HEK293 (cell line): ENCODE data around the gene EXOSC7.

Source experiments
- CTCF ChIA-PET: fragments of 350-600 bp; formaldehyde crosslinking; extraction: SDS; loops from one replicate; lab custom pipeline; 2021; ENCODE audit warnings: antibody characterized with exemption; lab: Yijun Ruan, JAX
- POLR2A ChIA-PET: fragments of 300-600 bp; formaldehyde crosslinking; extraction: SDS; loops from one replicate; lab custom pipeline; 2020; ENCODE audit warnings: antibody characterized with exemption, inconsistent platforms; lab: Yijun Ruan, JAX
- H3K27ac ChIP-seq: fragments of 200-500 bp; sonication (Bioruptor generic); 2 replicates; pipeline ENCODE4 v1.5.1; 2014; ENCODE audit warnings: low read depth, low read length, control low read depth, inconsistent platforms; ENCODE audit errors: extremely low read depth
- H3K36me3 ChIP-seq, 2 experiments: fragments of 200-500 bp in 1 of 2; sonication (Bioruptor generic) in 1 of 2; 1 replicate in 1 of 2; 2 replicates in 1 of 2; pipeline ENCODE4 v1.5.1; 2014 to 2017; ENCODE audit warnings: inconsistent platforms in 2 of 2, low read length in 2 of 2; ENCODE audit not compliant: control insufficient read depth in 2 of 2, insufficient read depth in 1 of 2
- H3K4me1 ChIP-seq: fragments of 200-500 bp; sonication (Bioruptor generic); 2 replicates; pipeline ENCODE4 v1.5.1; 2014; ENCODE audit warnings: mild to moderate bottlenecking, low read length, inconsistent platforms; ENCODE audit not compliant: control insufficient read depth, insufficient read depth
- H3K4me3 ChIP-seq: 2 replicates; pipeline ENCODE4 v1.5.1; 2011; ENCODE audit warnings: low read depth, mild to moderate bottlenecking, control low read depth, low read length, moderate library complexity
- H3K9me3 ChIP-seq: fragments of 200-500 bp; sonication (Bioruptor generic); 2 replicates; pipeline ENCODE4 v1.5.1; 2014; ENCODE audit warnings: low read depth, low read length, inconsistent platforms; ENCODE audit not compliant: control insufficient read depth, insufficient read depth
- FEZF1 ChIP-seq: fragments of 450-650 bp; formaldehyde crosslinking; IDR thresholded peaks from 2 replicates; pipeline ENCODE4 v1.5.1; 2016; ENCODE audit warnings: missing biosample characterization, missing genetic modification characterization
- GLI4 ChIP-seq: fragments of 450-650 bp; formaldehyde crosslinking; IDR thresholded peaks from 2 replicates; pipeline ENCODE4 v1.5.1; 2016; ENCODE audit warnings: missing biosample characterization, missing genetic modification characterization
- IKZF3 ChIP-seq: fragments of 450-650 bp; IDR thresholded peaks from 2 replicates; pipeline ENCODE4 v1.5.0; 2018; ENCODE audit warnings: missing biosample characterization, mild to moderate bottlenecking, missing genetic modification characterization, moderate library complexity
- OVOL3 ChIP-seq: fragments of 450-650 bp; formaldehyde crosslinking; IDR thresholded peaks from 2 replicates; pipeline ENCODE4 v1.5.1; 2016; ENCODE audit warnings: missing biosample characterization, missing genetic modification characterization
- PRDM4 ChIP-seq: fragments of 450-650 bp; formaldehyde crosslinking; IDR thresholded peaks from 2 replicates; pipeline ENCODE4 v1.5.1; 2017; ENCODE audit warnings: missing biosample characterization, missing genetic modification characterization
- PRDM6 ChIP-seq: fragments of 450-650 bp; formaldehyde crosslinking; IDR thresholded peaks from 2 replicates; pipeline ENCODE4 v1.5.1; 2017; ENCODE audit warnings: missing biosample characterization, missing genetic modification characterization
- SCRT2 ChIP-seq: fragments of 450-650 bp; formaldehyde crosslinking; IDR thresholded peaks from 2 replicates; pipeline ENCODE4 v1.5.1; 2016; ENCODE audit warnings: missing biosample characterization, missing genetic modification characterization
- ZBTB49 ChIP-seq: fragments of 450-650 bp; formaldehyde crosslinking; IDR thresholded peaks from 2 replicates; pipeline ENCODE4 v1.5.1; 2016; ENCODE audit warnings: missing biosample characterization, missing genetic modification characterization, low read depth
- ZBTB6 ChIP-seq: fragments of 450-650 bp; formaldehyde crosslinking; IDR thresholded peaks from 2 replicates; pipeline ENCODE4 v1.5.1; 2017; ENCODE audit warnings: missing biosample characterization, missing genetic modification characterization
- ZFHX2 ChIP-seq: fragments of 450-650 bp; formaldehyde crosslinking; conservative IDR thresholded peaks from 2 replicates; pipeline ENCODE4 v1.5.1; 2016; ENCODE audit warnings: missing biosample characterization, missing genetic modification characterization
- ZNF175 ChIP-seq: fragments of 450-650 bp; formaldehyde crosslinking; IDR thresholded peaks from 2 replicates; pipeline ENCODE4 v1.5.1; 2016; ENCODE audit warnings: missing biosample characterization, missing genetic modification characterization
- ZNF214 ChIP-seq: fragments of 450-650 bp; formaldehyde crosslinking; IDR thresholded peaks from 2 replicates; pipeline ENCODE4 v1.5.1; 2017; ENCODE audit warnings: missing biosample characterization, mild to moderate bottlenecking, missing genetic modification characterization, borderline replicate concordance
- ZNF248 ChIP-seq: fragments of 450-650 bp; formaldehyde crosslinking; IDR thresholded peaks from 2 replicates; pipeline ENCODE4 v1.5.1; 2017; ENCODE audit warnings: missing biosample characterization, missing genetic modification characterization
- ZNF274 ChIP-seq, 2 experiments: fragments of 200-500 bp in 1 of 2; fragments of 450-650 bp in 1 of 2; sonication (Bioruptor generic) in 1 of 2; formaldehyde crosslinking in 1 of 2; IDR thresholded peaks; 2 replicates each; pipeline versions ENCODE4 v1.5.1 to v1.6.1; 2014 to 2016; ENCODE audit warnings: borderline replicate concordance in 1 of 2, inconsistent platforms in 1 of 2, low read length in 1 of 2, missing biosample characterization in 1 of 2, missing genetic modification characterization in 1 of 2
- ZNF292 ChIP-seq: fragments of 450-650 bp; formaldehyde crosslinking; IDR thresholded peaks from 2 replicates; pipeline ENCODE4 v1.5.1; 2016; ENCODE audit warnings: low read depth, missing biosample characterization, missing genetic modification characterization, borderline replicate concordance
- ZNF335 ChIP-seq: fragments of 450-650 bp; formaldehyde crosslinking; conservative IDR thresholded peaks from 2 replicates; pipeline ENCODE4 v1.5.1; 2016; ENCODE audit warnings: missing biosample characterization, missing genetic modification characterization
- ZNF350 ChIP-seq: fragments of 450-650 bp; formaldehyde crosslinking; IDR thresholded peaks from 2 replicates; pipeline ENCODE4 v1.5.0; 2017; ENCODE audit warnings: missing biosample characterization, mild to moderate bottlenecking, missing genetic modification characterization
- ZNF394 ChIP-seq: fragments of 450-650 bp; formaldehyde crosslinking; IDR thresholded peaks from 2 replicates; pipeline ENCODE4 v1.5.1; 2016; ENCODE audit warnings: missing biosample characterization, missing genetic modification characterization, mild to moderate bottlenecking, moderate library complexity, borderline replicate concordance
- ZNF426 ChIP-seq: fragments of 450-650 bp; formaldehyde crosslinking; IDR thresholded peaks from 2 replicates; pipeline ENCODE4 v1.5.1; 2017; ENCODE audit warnings: missing biosample characterization, missing genetic modification characterization, mild to moderate bottlenecking, inconsistent platforms, moderate library complexity
- ZNF529 ChIP-seq: fragments of 450-650 bp; formaldehyde crosslinking; IDR thresholded peaks from 2 replicates; pipeline ENCODE4 v1.5.1; 2017; ENCODE audit warnings: missing genetic modification characterization, missing biosample characterization; ENCODE audit not compliant: insufficient replicate concordance
- ZNF548 ChIP-seq: fragments of 450-650 bp; formaldehyde crosslinking; IDR thresholded peaks from 2 replicates; pipeline ENCODE4 v1.5.1; 2016; ENCODE audit warnings: missing biosample characterization, missing genetic modification characterization
- ZNF558 ChIP-seq: fragments of 450-650 bp; formaldehyde crosslinking; IDR thresholded peaks from 2 replicates; pipeline ENCODE4 v1.5.1; 2016; ENCODE audit warnings: missing biosample characterization, missing genetic modification characterization
- ZNF596 ChIP-seq: fragments of 450-650 bp; IDR thresholded peaks from 2 replicates; pipeline ENCODE4 v1.5.0; 2018; ENCODE audit warnings: missing biosample characterization, mild to moderate bottlenecking, missing genetic modification characterization, moderate library complexity
- ZNF610 ChIP-seq: fragments of 450-650 bp; formaldehyde crosslinking; IDR thresholded peaks from 2 replicates; pipeline ENCODE4 v1.5.1; 2016; ENCODE audit warnings: missing biosample characterization, missing genetic modification characterization, borderline replicate concordance
- ZNF624 ChIP-seq: fragments of 450-650 bp; formaldehyde crosslinking; IDR thresholded peaks from 2 replicates; pipeline ENCODE4 v1.5.1; 2017; ENCODE audit warnings: missing biosample characterization, missing genetic modification characterization
- ZNF629 ChIP-seq: fragments of 450-650 bp; formaldehyde crosslinking; IDR thresholded peaks from 2 replicates; pipeline ENCODE4 v1.5.1; 2017; ENCODE audit warnings: missing biosample characterization, missing genetic modification characterization
- ZNF639 ChIP-seq: fragments of 450-650 bp; formaldehyde crosslinking; IDR thresholded peaks from 2 replicates; pipeline ENCODE4 v1.5.1; 2016; ENCODE audit warnings: missing biosample characterization, missing genetic modification characterization
- ZNF792 ChIP-seq: fragments of 450-650 bp; formaldehyde crosslinking; IDR thresholded peaks from 2 replicates; pipeline ENCODE4 v1.5.1; 2016; ENCODE audit warnings: missing biosample characterization, missing genetic modification characterization

Gene EXOSC7

GRCh38 chr3:44962621-44963393 is 13.2 kb upstream of the EXOSC7 start:
- Histone ChIP-seq H3K36me3 (peaks cover 0 to 16% of the 10 kb centered on the region in 2 experiments; a peak in 1 of 3 replicates), H3K4me3 (no peak overlapping the region), H3K27ac (no peak overlapping the region), H3K9me3 (no peaks in the 10 kb centered on the region), H3K4me1 (no peaks in the 10 kb centered on the region)
- POLR2A ChIA-PET: interaction anchor here (1.2 kb wide), 1 partner anchor 13 kb away, joined by 3 read pairs; the partner anchor contains the start of genes EXOSC7 and ZDHHC3
- CTCF ChIA-PET: interaction anchor here (0.7 kb wide), 1 partner anchor 48 kb away, joined by 3 read pairs; no protein-coding TSS in a partner anchor
- TF ChIP-seq ZNF292 (tag by site-specific recombination): no peak
- TF ChIP-seq ZNF548 (tag by site-specific recombination): no peak
- TF ChIP-seq ZBTB49 (tag by site-specific recombination): peak; percentile 45; the same call in 1 of the 2 replicates
- TF ChIP-seq ZNF175 (tag by site-specific recombination): no peak
- no peak for TF ChIP-seq ZNF335
- peak; percentile 19; the same call in 1 of the 2 replicates for TF ChIP-seq PRDM6 (tag by site-specific recombination)
- no peak for TF ChIP-seq ZNF248
- TF ChIP-seq ZNF792 (tag by site-specific recombination): no peak
- no peak for TF ChIP-seq ZNF350 (tag by site-specific recombination)
- no peak for TF ChIP-seq ZNF214
- no peak for TF ChIP-seq SCRT2 (tag by site-specific recombination)
- TF ChIP-seq ZNF274 (IDR thresholded peaks at IDR 0.05; ENCODE audit: low read length): no peak
- TF ChIP-seq ZNF274 (tag by site-specific recombination; IDR thresholded peaks at IDR 0.05; ENCODE audit: borderline replicate concordance): no peak
- TF ChIP-seq ZFHX2 (tag by site-specific recombination): peak; percentile 94
- no peak for TF ChIP-seq GLI4 (tag by site-specific recombination)
- no peak for TF ChIP-seq ZBTB6 (tag by site-specific recombination)
- no peak for TF ChIP-seq ZNF394 (tag by site-specific recombination)
- TF ChIP-seq ZNF639: no peak
- TF ChIP-seq ZNF610 (tag by site-specific recombination): no peak
- no peak for TF ChIP-seq ZNF596
- no peak for TF ChIP-seq PRDM4 (tag by site-specific recombination)
- no peak for TF ChIP-seq ZNF529 (tag by site-specific recombination)
- no peak for TF ChIP-seq ZNF426
- TF ChIP-seq IKZF3: no peak
- no peak for TF ChIP-seq ZNF558
- TF ChIP-seq ZNF624 (tag by site-specific recombination): no peak
- 0 out of 2 replicates have a peak, but pooled peaks have one; percentile 9 for TF ChIP-seq ZNF629 (tag by site-specific recombination)
- peak; percentile 60; the same call in 1 of the 2 replicates for TF ChIP-seq FEZF1 (tag by site-specific recombination)
- no peak for TF ChIP-seq OVOL3
